AG09309 (cell line): ENCODE measurements around the gene USP44.

Experiments used
- DNase-seq: peaks from one replicate; pipeline ENCODE4 v3.0.0-alpha.2; 2010; ENCODE audit warnings: low read depth
- H3K4me3 ChIP-seq: 2 replicates; pipeline ENCODE4 v1.5.1; 2011; ENCODE audit warnings: mild to moderate bottlenecking, low read depth, low read length, moderate library complexity; ENCODE audit not compliant: control insufficient read depth
- TF ChIP-seq, protein P1 (sequence below): IDR thresholded peaks from 2 replicates; pipeline ENCODE4 v1.5.1; 2011; ENCODE audit warnings: mild to moderate bottlenecking, low read depth, low read length, inconsistent platforms; ENCODE audit not compliant: insufficient read depth, control insufficient read depth; ENCODE audit errors: missing control alignments

USP44 gene

DNA sequence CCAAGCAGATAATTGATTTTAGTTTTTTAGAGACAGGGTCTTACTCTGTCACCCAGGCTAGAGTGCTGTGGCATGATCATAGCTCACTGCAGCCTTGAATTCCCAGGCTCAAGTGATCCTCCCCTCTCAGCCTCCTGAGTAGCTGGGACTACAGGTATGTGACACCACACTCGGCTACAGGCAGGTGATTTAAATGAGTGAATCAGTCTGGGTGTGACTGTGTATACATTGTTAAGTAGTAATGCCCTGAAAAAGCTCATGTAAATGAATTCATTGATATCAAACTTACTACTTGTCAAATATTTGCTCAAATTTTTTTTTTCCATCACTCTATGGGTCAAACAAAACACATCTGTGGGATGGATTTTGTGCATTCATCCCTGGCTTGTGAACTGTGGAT is 6.3 kb upstream of the USP44 start:
- no peak for DNase-seq
- H3K4me3 ChIP-seq = no peak overlapping the region
- TF ChIP-seq, protein P1, sequence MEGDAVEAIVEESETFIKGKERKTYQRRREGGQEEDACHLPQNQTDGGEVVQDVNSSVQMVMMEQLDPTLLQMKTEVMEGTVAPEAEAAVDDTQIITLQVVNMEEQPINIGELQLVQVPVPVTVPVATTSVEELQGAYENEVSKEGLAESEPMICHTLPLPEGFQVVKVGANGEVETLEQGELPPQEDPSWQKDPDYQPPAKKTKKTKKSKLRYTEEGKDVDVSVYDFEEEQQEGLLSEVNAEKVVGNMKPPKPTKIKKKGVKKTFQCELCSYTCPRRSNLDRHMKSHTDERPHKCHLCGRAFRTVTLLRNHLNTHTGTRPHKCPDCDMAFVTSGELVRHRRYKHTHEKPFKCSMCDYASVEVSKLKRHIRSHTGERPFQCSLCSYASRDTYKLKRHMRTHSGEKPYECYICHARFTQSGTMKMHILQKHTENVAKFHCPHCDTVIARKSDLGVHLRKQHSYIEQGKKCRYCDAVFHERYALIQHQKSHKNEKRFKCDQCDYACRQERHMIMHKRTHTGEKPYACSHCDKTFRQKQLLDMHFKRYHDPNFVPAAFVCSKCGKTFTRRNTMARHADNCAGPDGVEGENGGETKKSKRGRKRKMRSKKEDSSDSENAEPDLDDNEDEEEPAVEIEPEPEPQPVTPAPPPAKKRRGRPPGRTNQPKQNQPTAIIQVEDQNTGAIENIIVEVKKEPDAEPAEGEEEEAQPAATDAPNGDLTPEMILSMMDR = no peak

DNA sequence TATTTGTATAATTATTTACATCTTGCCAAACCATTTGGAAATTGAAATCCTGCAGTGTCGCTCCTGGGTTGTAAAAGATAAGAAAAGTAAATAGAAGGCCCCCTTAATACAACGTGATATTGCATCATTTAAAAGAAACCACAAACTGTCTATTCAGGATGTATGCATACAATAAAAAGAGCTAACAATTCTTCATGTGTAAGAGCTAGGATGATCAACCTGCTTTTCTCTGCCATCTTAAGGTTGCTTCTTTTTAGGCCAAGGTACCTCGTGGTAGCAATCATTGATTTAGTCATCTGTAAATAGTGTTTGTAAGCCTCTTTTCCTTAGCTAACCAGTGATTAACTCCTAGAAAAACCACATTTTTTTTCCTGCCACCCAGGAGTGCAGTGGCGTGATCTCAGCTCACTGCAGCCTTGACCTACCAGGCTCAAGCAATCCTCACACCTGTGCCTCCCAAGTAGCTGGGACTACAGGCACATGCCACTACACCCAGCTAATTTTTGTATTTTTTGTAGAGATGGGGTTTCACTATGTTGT is 3.3 kb upstream of the USP44 start:
- no peak for DNase-seq
- TF ChIP-seq, protein P1 = no peak
- H3K4me3 ChIP-seq = no peak overlapping the region

- no peak for DNase-seq
- no peak overlapping the region for H3K4me3 ChIP-seq
- TF ChIP-seq, protein P1 = no peak
These were observed 2.1 kb upstream of the USP44 start for GRCh38 chr12:95553197-95553943.

DNA sequence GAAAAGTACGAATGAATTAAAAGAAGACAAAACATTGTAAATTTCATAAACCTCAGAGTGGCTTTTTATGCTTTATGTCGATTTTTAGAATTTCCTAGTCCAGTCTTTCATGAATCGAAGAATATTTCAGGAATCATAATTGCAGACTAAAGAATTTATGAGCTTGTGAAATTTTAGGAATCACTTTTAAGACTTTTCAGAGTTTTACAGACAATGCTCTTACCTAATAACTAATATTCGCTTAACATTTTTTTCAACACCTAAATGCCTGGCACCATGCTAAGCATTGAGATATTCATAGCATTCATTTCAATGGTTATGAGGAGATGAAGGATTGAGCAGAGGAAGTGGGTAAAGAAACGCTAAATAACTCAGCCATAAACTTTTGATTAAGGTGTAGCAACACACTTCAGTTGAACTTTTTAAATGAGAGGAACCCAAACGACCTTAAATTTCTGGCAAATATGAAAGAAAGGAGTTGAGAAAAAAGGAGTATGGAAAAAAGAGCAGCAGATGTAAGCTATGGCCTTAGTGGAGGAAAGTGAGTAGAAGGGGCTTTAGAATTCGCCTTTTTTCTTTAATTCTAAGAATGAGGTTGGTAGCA is 739 bp upstream of the USP44 start:
- H3K4me3 ChIP-seq = no peak overlapping the region
- TF ChIP-seq, protein P1 = no peak
- DNase-seq = no peak

- TF ChIP-seq, protein P1 = no peak
- no peak for DNase-seq
- H3K4me3 ChIP-seq = no peak overlapping the region
These were observed 1.7 kb downstream of the USP44 start for GRCh38 chr12:95549392-95550084.

DNA sequence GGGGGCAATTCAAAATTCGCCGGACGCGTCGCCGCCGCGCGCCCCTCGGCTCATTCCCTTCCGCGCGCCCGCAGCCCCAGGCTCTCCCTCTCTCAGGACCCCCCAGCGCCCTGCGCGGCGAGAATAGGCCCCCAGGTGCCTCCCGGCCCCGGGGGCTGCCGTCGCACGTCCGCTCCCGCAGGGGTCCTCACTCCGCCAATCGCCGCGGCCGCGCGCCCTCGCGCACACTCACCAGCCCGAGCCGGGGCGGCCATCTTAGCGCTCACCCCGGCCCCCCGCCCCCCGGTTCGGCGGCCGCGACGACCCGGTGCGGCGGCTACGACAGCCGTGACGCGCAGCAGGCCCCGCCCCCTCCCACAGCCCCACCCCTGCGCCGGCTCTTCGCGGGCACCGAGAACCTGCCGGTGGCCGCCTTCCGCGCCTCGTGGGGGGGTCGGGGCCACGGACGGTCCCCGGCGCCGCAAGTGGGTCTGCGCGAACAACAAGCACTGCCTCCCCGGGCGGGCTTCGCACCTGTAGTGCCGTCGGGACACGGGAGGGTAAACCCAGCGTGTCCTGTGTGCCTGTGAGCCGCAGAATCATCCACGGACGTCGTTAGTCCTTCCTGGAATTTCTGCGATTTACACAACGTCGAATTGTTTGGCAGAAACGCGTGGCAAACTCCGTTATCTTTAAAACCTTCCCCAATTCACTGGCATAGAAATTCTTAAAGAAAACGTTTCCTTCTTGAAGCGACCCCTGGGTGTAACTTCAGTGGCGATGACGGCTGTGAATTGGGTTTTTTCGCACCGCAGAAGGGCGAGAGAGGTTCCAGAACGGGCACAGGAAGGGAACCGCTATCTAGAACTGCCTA is 2.5 kb downstream of the USP44 start:
- H3K4me3 ChIP-seq = peak overlapping the region; percentile 30
- TF ChIP-seq, protein P1 = no peak

More for the DNA sequence above, 2.5 kb downstream of the USP44 start:
- no peak for DNase-seq
